ENCODE results near the gene SKOR2.

Gene SKOR2

DNA sequence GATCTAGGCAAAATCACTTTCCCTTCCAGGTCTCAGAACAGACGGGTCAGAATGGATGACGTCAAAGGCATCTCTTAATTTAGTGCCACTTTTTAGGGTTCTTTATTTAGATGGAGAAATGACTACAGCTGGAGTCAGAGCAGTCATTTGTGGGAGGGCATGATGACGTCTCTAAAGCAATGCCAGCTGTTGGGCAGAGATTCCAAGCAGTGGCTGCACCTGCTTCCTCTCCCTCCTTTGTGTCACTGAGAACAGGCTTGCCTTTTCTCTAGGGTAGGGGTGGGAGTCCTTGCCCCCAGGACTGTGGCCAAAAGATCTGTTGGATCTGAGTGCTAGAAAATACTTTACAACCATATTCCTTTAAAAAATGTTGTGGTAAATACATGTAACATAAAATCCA, 28.7 kb upstream of the SKOR2 start:
- H3K79me2 ChIP-seq (ENCODE audit: control insufficient read depth, insufficient read depth, low read length, unreplicated experiment) = no peaks in the 10 kb centered on the region
- H3K27me3 ChIP-seq (ENCODE audit: insufficient read depth, low read length) = peaks cover 4% of the 10 kb centered on the region
- no peak overlapping the region for H3K4me3 ChIP-seq (ENCODE audit: low read depth, low read length)
- no peaks in the 10 kb centered on the region for H3K4me1 ChIP-seq (ENCODE audit: control insufficient read depth, insufficient read depth, low read length, unreplicated experiment)
- no peak overlapping the region for H2AFZ ChIP-seq (ENCODE audit: low read length, unreplicated experiment)
- no peak overlapping the region for H3K27ac ChIP-seq (ENCODE audit: low read depth, low read length)
- no peaks in the 10 kb centered on the region for H3K36me3 ChIP-seq (ENCODE audit: insufficient read depth, low read length)

DNA sequence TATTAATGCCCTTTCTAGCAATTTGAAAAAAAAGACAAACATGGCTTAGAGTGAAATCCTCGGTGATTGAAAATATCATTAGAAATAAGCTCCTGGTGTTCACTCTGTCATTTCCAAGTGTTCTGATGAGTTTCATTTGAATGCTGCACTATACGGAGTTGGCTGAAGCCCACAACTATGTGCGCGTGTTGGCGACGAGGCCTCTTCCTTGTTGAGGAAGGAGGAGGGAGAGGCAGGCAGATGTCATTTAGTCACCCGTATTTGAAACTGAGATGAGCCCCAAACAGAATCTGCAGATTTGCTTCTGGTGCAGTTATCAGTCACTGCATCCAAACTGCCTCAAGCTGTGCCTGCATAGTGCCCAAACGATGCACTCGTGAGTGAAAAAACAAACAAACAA, 23.5 kb upstream of the SKOR2 start:
- Histone ChIP-seq H3K4me1 (ENCODE audit: control insufficient read depth, insufficient read depth, low read length, unreplicated experiment) (no peaks in the 10 kb centered on the region), H2AFZ (ENCODE audit: low read length, unreplicated experiment) (no peak overlapping the region), H3K27ac (ENCODE audit: low read depth, low read length) (no peak overlapping the region), H3K4me3 (ENCODE audit: low read depth, low read length) (no peak overlapping the region), H3K79me2 (ENCODE audit: control insufficient read depth, insufficient read depth, low read length, unreplicated experiment) (no peaks in the 10 kb centered on the region), H3K36me3 (ENCODE audit: insufficient read depth, low read length) (no peaks in the 10 kb centered on the region), H3K27me3 (ENCODE audit: insufficient read depth, low read length) (peaks cover 22% of the 10 kb centered on the region)

DNA sequence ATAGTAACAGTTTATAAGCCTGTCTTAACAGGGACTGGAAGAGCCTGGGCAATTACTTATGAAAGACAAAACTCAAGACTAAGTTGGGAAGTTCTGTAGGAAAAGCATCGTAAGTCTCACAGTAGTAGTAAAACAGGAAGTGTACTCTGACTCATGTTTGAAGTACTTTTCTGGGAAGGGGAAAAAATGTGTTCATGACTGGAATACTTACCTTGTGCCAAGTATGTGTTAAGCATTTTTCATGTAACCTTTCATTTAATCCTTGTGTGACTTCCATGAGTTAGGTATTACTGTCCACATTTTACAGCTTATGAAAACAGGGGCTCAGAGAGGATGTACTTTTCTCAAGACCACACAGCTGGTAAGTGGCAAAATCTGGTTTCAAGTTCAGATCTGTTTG, 13.7 kb upstream of the SKOR2 start:
- Histone ChIP-seq H3K27ac (ENCODE audit: low read depth, low read length) (peak overlapping the region; percentile 45), H3K36me3 (ENCODE audit: insufficient read depth, low read length) (no peaks in the 10 kb centered on the region), H3K4me3 (ENCODE audit: low read depth, low read length) (peak overlapping the region; percentile 61), H2AFZ (ENCODE audit: low read length, unreplicated experiment) (no peak overlapping the region), H3K79me2 (ENCODE audit: control insufficient read depth, insufficient read depth, low read length, unreplicated experiment) (no peaks in the 10 kb centered on the region), H3K4me1 (ENCODE audit: control insufficient read depth, insufficient read depth, low read length, unreplicated experiment) (no peaks in the 10 kb centered on the region), H3K27me3 (ENCODE audit: insufficient read depth, low read length) (peaks cover 63% of the 10 kb centered on the region)

DNA sequence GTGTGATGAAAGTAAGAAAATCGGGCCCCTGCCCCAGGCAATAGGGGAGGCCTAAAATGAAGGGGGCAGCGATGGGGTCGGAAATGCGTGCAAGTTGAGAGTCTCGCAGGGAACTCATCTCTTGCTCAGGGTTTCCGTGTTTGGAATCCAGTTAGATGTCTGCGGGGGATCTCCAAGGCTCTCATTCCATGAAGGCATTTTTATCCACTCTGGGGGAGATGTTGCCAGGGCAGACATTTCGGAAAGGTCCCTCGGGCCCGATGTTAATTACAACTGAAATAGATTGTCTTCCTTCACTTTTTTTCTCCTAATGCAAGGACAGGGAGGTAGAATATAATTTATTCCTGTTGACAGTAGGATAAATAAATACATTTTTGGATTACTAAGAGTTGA, 12.8 kb upstream of the SKOR2 start:
- Histone ChIP-seq H3K27me3 (ENCODE audit: insufficient read depth, low read length) (peaks cover 72% of the 10 kb centered on the region), H3K79me2 (ENCODE audit: control insufficient read depth, insufficient read depth, low read length, unreplicated experiment) (no peaks in the 10 kb centered on the region), H3K27ac (ENCODE audit: low read depth, low read length) (no peak overlapping the region), H3K4me1 (ENCODE audit: control insufficient read depth, insufficient read depth, low read length, unreplicated experiment) (no peaks in the 10 kb centered on the region), H3K36me3 (ENCODE audit: insufficient read depth, low read length) (no peaks in the 10 kb centered on the region), H2AFZ (ENCODE audit: low read length, unreplicated experiment) (no peak overlapping the region), H3K4me3 (ENCODE audit: low read depth, low read length) (peak overlapping the region; percentile 61)

DNA sequence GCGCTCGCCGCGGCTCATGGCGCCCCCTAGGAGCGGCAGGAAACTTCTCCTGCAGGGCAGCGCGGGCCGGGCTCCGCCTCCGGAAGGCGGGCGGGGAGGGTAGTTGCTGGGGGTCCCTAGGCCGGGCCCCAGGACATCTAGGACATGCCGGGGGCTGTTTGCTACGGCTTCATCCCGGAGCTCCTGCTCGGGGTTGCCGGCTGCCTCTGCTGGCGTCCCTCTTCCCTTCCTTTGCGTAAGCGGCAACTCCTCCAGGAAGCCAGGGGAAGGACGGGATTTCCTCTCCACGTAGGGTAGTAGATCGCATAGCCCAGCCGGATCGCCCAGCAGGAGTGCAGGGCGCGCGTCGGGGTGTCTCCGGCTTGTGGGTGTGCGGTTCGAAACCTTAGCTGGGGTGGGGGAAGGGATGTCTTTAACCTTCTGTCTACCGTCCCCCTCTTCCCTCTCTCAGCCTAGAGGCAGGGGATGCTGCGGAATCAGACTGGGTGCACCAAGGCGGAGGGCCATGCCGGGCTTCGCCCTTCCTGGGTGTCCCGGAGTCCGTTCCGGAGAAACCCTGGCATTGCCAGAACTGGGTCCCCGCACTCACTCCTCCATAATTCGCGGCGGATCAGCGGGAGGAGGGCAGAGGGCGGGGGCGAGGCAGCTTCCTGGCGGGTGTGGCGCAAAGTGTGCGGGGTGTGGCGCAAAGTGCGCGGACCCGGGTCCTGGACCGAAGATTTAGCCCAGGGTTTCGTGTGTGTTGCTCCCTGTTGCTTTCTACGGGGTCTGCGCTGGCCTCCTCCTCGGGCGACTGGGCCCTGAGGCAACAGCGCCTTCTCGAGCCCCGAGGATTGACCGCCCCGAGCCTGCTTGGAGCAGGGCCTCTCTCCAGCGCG, 12.2 kb upstream of the SKOR2 start:
- Histone ChIP-seq H3K36me3 (ENCODE audit: insufficient read depth, low read length) (no peaks in the 10 kb centered on the region), H3K27ac (ENCODE audit: low read depth, low read length) (no peak overlapping the region), H3K27me3 (ENCODE audit: insufficient read depth, low read length) (peaks cover 78% of the 10 kb centered on the region), H3K4me3 (ENCODE audit: low read depth, low read length) (peak overlapping the region; percentile 61), H3K4me1 (ENCODE audit: control insufficient read depth, insufficient read depth, low read length, unreplicated experiment) (no peaks in the 10 kb centered on the region), H3K79me2 (ENCODE audit: control insufficient read depth, insufficient read depth, low read length, unreplicated experiment) (no peaks in the 10 kb centered on the region), H2AFZ (ENCODE audit: low read length, unreplicated experiment) (no peak overlapping the region)

DNA sequence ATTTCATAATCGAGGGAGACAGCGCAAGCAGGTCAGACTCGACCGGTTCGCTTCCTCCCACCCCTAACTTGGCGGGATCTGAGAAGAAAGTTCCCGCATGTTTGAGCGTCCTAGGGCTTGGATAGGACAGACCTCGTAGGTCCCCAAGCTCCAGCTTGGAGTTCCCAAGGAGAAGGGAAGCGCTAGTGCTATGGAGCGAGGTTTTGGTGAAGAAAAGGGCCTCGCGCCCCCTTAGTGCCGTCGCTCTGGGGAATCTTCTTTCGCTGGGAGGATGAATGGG, 11.6 kb upstream of the SKOR2 start:
- Histone ChIP-seq H2AFZ (ENCODE audit: low read length, unreplicated experiment) (no peak overlapping the region), H3K27ac (ENCODE audit: low read depth, low read length) (no peak overlapping the region), H3K36me3 (ENCODE audit: insufficient read depth, low read length) (no peaks in the 10 kb centered on the region), H3K79me2 (ENCODE audit: control insufficient read depth, insufficient read depth, low read length, unreplicated experiment) (no peaks in the 10 kb centered on the region), H3K27me3 (ENCODE audit: insufficient read depth, low read length) (peaks cover 81% of the 10 kb centered on the region), H3K4me3 (ENCODE audit: low read depth, low read length) (peak overlapping the region; percentile 61), H3K4me1 (ENCODE audit: control insufficient read depth, insufficient read depth, low read length, unreplicated experiment) (no peaks in the 10 kb centered on the region)

DNA sequence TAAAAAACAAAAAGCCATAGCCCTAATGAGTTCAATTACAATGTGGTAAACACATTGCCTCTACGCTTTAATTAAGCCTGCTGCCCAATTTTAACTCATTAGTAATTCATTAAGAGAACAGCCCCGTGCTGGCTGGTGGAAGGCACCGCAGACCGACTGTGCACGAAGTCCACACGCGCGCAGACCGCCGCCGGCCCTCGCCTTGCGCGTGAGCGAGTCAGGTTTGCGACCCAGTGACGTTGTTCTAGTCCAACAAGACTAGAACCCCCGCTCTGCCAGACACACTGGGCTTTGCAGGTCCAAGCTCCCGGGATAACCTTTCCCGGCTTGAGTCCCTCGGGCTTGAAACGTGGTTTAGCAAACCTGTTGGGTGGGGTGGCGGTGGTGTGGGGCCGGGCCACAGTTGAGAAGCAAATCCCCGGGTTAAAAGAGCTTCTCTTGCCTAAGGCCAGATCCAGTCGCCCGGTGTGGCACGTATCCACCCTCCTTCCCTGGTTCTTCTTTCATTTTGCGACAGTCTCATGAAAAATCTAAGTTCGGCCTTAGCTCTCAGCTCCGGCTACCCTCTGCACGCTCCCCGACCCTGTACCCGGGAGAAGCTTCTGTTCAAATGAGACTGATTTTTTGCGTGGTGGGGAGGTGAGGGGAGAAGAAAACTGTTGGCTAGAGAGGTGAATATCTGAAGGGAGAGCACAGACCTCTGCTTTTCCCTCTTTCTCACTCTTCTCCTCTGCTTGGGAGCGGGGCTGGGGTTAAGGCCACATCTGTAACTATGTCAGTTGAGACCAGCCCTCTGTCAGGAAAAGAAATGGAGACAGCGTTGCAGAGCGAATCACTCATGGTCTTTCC, 11.1 kb upstream of the SKOR2 start:
- H3K4me1 ChIP-seq (ENCODE audit: control insufficient read depth, insufficient read depth, low read length, unreplicated experiment) = no peaks in the 10 kb centered on the region
- no peak overlapping the region for H3K27ac ChIP-seq (ENCODE audit: low read depth, low read length)
- H2AFZ ChIP-seq (ENCODE audit: low read length, unreplicated experiment) = no peak overlapping the region
- H3K79me2 ChIP-seq (ENCODE audit: control insufficient read depth, insufficient read depth, low read length, unreplicated experiment) = no peaks in the 10 kb centered on the region
- H3K36me3 ChIP-seq (ENCODE audit: insufficient read depth, low read length) = no peaks in the 10 kb centered on the region
- H3K4me3 ChIP-seq (ENCODE audit: low read depth, low read length) = peak overlapping the region; percentile 61; the same call in 1 of the 2 replicates
- peaks cover 84% of the 10 kb centered on the region for H3K27me3 ChIP-seq (ENCODE audit: insufficient read depth, low read length)

DNA sequence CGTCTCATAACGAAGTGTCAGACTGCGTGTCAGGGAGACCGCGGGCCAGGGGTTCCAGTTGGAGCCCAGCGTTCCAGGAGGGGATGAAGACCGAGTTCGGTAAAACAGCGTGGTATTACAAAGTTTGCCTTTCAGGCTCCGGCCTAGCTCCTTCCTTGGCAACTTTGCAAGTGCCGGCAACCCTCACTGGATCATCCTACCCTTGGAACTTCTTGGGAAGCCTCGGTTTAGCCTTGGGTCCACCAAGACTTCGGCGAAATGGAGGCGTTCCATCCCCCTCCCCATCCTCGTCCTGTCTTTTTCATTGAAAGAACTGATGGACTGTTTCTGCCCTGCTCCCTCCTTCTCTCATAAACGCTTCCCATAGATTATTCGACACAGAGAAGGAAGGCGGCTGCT, 10.4 kb upstream of the SKOR2 start:
- no peak overlapping the region for H3K4me3 ChIP-seq (ENCODE audit: low read depth, low read length)
- no peaks in the 10 kb centered on the region for H3K36me3 ChIP-seq (ENCODE audit: insufficient read depth, low read length)
- H3K79me2 ChIP-seq (ENCODE audit: control insufficient read depth, insufficient read depth, low read length, unreplicated experiment) = no peaks in the 10 kb centered on the region
- H3K4me1 ChIP-seq (ENCODE audit: control insufficient read depth, insufficient read depth, low read length, unreplicated experiment) = no peaks in the 10 kb centered on the region
- peaks cover 89% of the 10 kb centered on the region for H3K27me3 ChIP-seq (ENCODE audit: insufficient read depth, low read length)
- no peak overlapping the region for H3K27ac ChIP-seq (ENCODE audit: low read depth, low read length)
- H2AFZ ChIP-seq (ENCODE audit: low read length, unreplicated experiment) = no peak overlapping the region

DNA sequence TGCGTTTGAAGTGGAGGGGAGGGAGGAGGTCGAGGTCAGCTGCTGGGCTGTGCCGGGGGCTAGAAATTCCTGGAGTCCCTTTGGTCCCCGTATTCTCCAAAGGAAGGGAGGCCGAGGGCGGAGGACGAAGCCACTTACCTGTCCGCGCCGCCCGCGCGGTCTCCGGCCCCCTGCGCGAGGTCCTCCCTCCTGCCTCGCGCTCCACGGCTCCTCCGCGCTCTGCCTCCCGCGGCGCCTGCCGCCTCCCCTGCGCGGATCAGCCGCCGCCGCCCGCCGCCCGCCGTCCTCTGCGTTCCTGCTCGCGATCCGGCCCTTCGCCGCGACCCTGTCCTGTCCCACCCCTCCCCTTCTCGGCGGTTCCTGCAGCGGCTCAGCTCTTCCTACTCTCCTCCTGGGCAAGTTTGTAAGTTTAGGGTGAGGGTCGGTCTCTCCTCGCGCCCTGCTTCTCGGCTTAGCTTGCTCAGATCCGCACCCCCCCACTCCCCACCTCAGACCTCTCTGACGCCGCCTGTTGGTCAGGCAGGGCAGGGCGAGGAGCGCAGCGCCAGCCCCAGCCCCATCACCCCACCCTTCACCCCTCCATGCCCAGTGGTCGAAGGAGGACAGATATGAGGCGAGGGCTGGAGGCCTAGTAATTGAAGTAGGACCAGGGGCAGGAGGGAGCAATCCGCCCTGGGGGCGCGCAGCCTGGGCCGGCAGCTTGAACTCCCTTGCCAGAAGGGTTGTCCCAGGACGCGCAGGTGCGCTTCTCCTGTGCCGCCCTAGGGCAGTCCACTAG, 9.7 kb upstream of the SKOR2 start:
- Histone ChIP-seq H3K27me3 (ENCODE audit: insufficient read depth, low read length) (peaks cover 91% of the 10 kb centered on the region), H3K4me3 (ENCODE audit: low read depth, low read length) (no peak overlapping the region), H3K4me1 (ENCODE audit: control insufficient read depth, insufficient read depth, low read length, unreplicated experiment) (no peaks in the 10 kb centered on the region), H3K27ac (ENCODE audit: low read depth, low read length) (no peak overlapping the region), H2AFZ (ENCODE audit: low read length, unreplicated experiment) (no peak overlapping the region), H3K79me2 (ENCODE audit: control insufficient read depth, insufficient read depth, low read length, unreplicated experiment) (no peaks in the 10 kb centered on the region), H3K36me3 (ENCODE audit: insufficient read depth, low read length) (no peaks in the 10 kb centered on the region)

DNA sequence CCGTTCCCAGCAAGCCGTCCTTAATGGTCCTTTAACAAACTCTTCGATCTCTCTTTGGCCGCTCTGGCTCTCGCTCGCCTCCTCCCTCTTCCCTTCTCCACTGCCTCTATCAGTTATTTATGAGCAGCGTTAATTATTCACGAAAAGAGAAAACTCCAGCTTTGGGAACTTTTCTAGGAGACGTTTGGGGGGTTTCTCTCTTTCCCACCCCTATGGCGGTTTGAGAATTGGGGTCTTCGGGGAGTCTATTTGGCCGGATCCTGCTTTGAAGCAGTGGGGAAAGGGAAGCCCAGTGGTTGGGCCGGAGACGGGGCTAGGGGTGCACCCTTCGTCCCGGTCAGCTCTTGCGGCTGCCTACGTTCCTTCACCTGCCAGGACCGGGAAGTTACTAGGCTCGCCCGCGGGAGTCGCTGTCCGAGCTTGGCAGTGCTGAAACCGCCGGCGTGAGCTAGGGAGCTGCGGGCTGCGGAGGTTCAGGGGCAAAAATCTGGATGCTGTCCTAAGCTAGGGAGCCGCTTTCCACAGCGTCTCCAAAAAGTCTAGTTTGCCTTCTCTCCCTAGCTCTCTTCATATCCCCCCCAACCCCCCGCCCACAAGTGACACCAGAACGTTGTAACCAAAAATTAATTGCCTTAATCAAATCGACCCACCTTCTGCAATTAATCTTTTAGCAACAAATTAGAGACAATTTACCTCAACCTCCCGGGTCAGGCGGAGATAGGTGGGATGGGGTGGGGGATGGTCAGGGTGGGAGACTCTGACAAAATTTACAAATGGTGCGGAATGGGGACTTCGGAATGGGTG, 8.9 kb upstream of the SKOR2 start:
- Histone ChIP-seq H3K27me3 (ENCODE audit: insufficient read depth, low read length) (peaks cover 94% of the 10 kb centered on the region), H3K4me1 (ENCODE audit: control insufficient read depth, insufficient read depth, low read length, unreplicated experiment) (no peaks in the 10 kb centered on the region), H2AFZ (ENCODE audit: low read length, unreplicated experiment) (no peak overlapping the region), H3K36me3 (ENCODE audit: insufficient read depth, low read length) (no peaks in the 10 kb centered on the region), H3K79me2 (ENCODE audit: control insufficient read depth, insufficient read depth, low read length, unreplicated experiment) (no peaks in the 10 kb centered on the region), H3K4me3 (ENCODE audit: low read depth, low read length) (no peak overlapping the region), H3K27ac (ENCODE audit: low read depth, low read length) (no peak overlapping the region)

Measured in ACC112 (cell line).